Measurements from ENCODE around the gene GGT6. TPM values are rescaled to one million over a fixed set of nuclear protein-coding genes. Genes with fewer than 3 reads are reported as not detected.
"Not testable (repeated sequence)": the region's sequence is repeated elsewhere in the genome, so short reads cannot be mapped to it uniquely, and the experiment has no call there.

Gene GGT6
- 10 to 100 TPM in 1 of 4 donors, 1 to 10 TPM in 3; 7.7 to 10.5 (median 8.3) TPM for polyA plus RNA-seq (ENCODE audit: insufficient read length in 4 of 4)

GRCh38 chr17:4560421-4560820 lies at the start of gene GGT6:
Gene GGT6 (minus strand): TSS chr17:4560577. CDS start chr17:4560521, 56 bp downstream.
- no peak for DNase-seq (ENCODE audit: low read depth in 4 of 4, low spot score in 2 of 4)

GRCh38 chr17:4610162-4610561 lies 49.8 kb upstream of the GGT6 start:
- no peak for DNase-seq (ENCODE audit: low read depth in 4 of 4, low spot score in 2 of 4)

GRCh38 chr17:4609761-4610160 lies 49.4 kb upstream of the GGT6 start:
- DNase-seq (ENCODE audit: low read depth in 4 of 4, low spot score in 2 of 4), result no peak

- DNase-seq (ENCODE audit: low read depth in 4 of 4, low spot score in 2 of 4), result peak in 1 of 4 donors; percentile 60
Observed at GRCh38 chr17:4607773-4608187, 47.4 kb upstream of the GGT6 start.

GRCh38 chr17:4607261-4607741 lies 46.9 kb upstream of the GGT6 start:
- peak in 1 of 4 donors; percentile 37 for DNase-seq (ENCODE audit: low read depth in 4 of 4, low spot score in 2 of 4)

- DNase-seq (ENCODE audit: low read depth in 4 of 4, low spot score in 2 of 4), result no peak
Observed at GRCh38 chr17:4605826-4606225, 45.4 kb upstream of the GGT6 start.

- DNase-seq (ENCODE audit: low read depth in 4 of 4, low spot score in 2 of 4), result not testable (repeated sequence)
Observed at GRCh38 chr17:4604736-4605135, 44.4 kb upstream of the GGT6 start.

- peak in 1 of 4 donors; percentile 57 for DNase-seq (ENCODE audit: low read depth in 4 of 4, low spot score in 2 of 4)
Observed at GRCh38 chr17:4604111-4604644, 43.8 kb upstream of the GGT6 start.

- no peak for DNase-seq (ENCODE audit: low read depth in 4 of 4, low spot score in 2 of 4)
Observed at GRCh38 chr17:4602041-4602440, 41.7 kb upstream of the GGT6 start.

GRCh38 chr17:4601326-4601725 lies 40.9 kb upstream of the GGT6 start:
- no peak for DNase-seq (ENCODE audit: low read depth in 4 of 4, low spot score in 2 of 4)

- DNase-seq (ENCODE audit: low read depth in 4 of 4, low spot score in 2 of 4), result no peak
Observed at GRCh38 chr17:4600563-4600962, 40.2 kb upstream of the GGT6 start.

GRCh38 chr17:4599505-4600281 lies 39.3 kb upstream of the GGT6 start:
- no peak for DNase-seq (ENCODE audit: low read depth in 4 of 4, low spot score in 2 of 4)

GRCh38 chr17:4598776-4599504 lies 38.6 kb upstream of the GGT6 start:
- no peak for DNase-seq (ENCODE audit: low read depth in 4 of 4, low spot score in 2 of 4)

- no peak for DNase-seq (ENCODE audit: low read depth in 4 of 4, low spot score in 2 of 4)
Observed at GRCh38 chr17:4597975-4598374, 37.6 kb upstream of the GGT6 start.

- no peak for DNase-seq (ENCODE audit: low read depth in 4 of 4, low spot score in 2 of 4)
Observed at GRCh38 chr17:4596636-4597380, 36.4 kb upstream of the GGT6 start.

GRCh38 chr17:4595685-4596342 lies 35.4 kb upstream of the GGT6 start:
- not testable (repeated sequence) for DNase-seq (ENCODE audit: low read depth in 4 of 4, low spot score in 2 of 4)

GRCh38 chr17:4594931-4595684 lies 34.7 kb upstream of the GGT6 start:
- DNase-seq (ENCODE audit: low read depth in 4 of 4, low spot score in 2 of 4), result no peak

GRCh38 chr17:4594406-4594805 lies 34.0 kb upstream of the GGT6 start:
- DNase-seq (ENCODE audit: low read depth in 4 of 4, low spot score in 2 of 4), result no peak

- DNase-seq (ENCODE audit: low read depth in 4 of 4, low spot score in 2 of 4), result no peak
Observed at GRCh38 chr17:4593021-4593421, 32.6 kb upstream of the GGT6 start.
